HEK293 (cell line): ENCODE measurements around the gene SLC11A2.

ENCODE experiments used
- CTCF ChIP-seq: fragments of 450-650 bp; formaldehyde crosslinking; IDR thresholded peaks from 2 replicates; pipeline ENCODE4 v1.5.1; 2016; ENCODE audit warnings: missing biosample characterization, missing genetic modification characterization
- ZNF121 ChIP-seq: fragments of 450-650 bp; formaldehyde crosslinking; IDR thresholded peaks from 2 replicates; pipeline ENCODE4 v1.5.1; 2016; ENCODE audit warnings: missing biosample characterization, missing genetic modification characterization
- ZNF398 ChIP-seq: fragments of 450-650 bp; formaldehyde crosslinking; IDR thresholded peaks from 2 replicates; pipeline ENCODE4 v1.5.1; 2017; ENCODE audit warnings: missing biosample characterization, missing genetic modification characterization

GRCh38 chr12:51051787-51052186, 25.6 kb upstream of the SLC11A2 start:
- TF ChIP-seq ZNF398 (tag by site-specific recombination) (no peak), CTCF (tag by site-specific recombination) (no peak), ZNF121 (tag by site-specific recombination) (no peak)
